Cardiac muscle cell (in vitro differentiated cells and primary cell): ENCODE results near the gene TNFRSF1A. TPM values are rescaled to one million over a fixed set of nuclear protein-coding genes. Genes with fewer than 3 reads are reported as not detected.

Source experiments
- DNase-seq, 2 donors: peaks; one replicate each; pipeline versions ENCODE4 v3.0.0 to v3.0.0-alpha.2; 2010 to 2017; ENCODE audit warnings: low read depth in 1 of 2, low spot score in 1 of 2
- H3K27ac ChIP-seq: fragments of 200-600 bp; sonication (generic); 2 replicates; pipeline ENCODE4 v1.5.1; 2016
- H3K27me3 ChIP-seq: fragments of 200-600 bp; sonication (generic); 2 replicates; pipeline ENCODE4 v1.6.0; 2016; ENCODE audit warnings: control low read depth
- H3K36me3 ChIP-seq: fragments of 200-600 bp; sonication (generic); 2 replicates; pipeline ENCODE4 v1.5.1; 2016; ENCODE audit warnings: control low read depth
- H3K4me1 ChIP-seq: fragments of 200-600 bp; sonication (generic); 2 replicates; pipeline ENCODE4 v1.8.1; 2017; ENCODE audit warnings: low read depth, mild to moderate bottlenecking, mixed run types
- H3K4me3 ChIP-seq: fragments of 200-600 bp; sonication (generic); 2 replicates; pipeline ENCODE4 v1.5.1; 2016; ENCODE audit warnings: mild to moderate bottlenecking
- H3K9me3 ChIP-seq: fragments of 200-600 bp; sonication (generic); 2 replicates; pipeline ENCODE4 v1.5.1; 2017; ENCODE audit warnings: low read depth, mild to moderate bottlenecking, control low read depth
- polyA plus RNA-seq: library from polyadenylated mRNA; unstranded; fragments of >200 nt; fragmentation: Nextera tagmentation; extraction: Ambion mirVana; gene quantifications from 2 replicates; pipeline ENCODE4 v1.2.1, GENCODE V29; 2016
- total RNA-seq: library from RNA; depleted of rRNA; stranded (reverse); fragments of >200 nt; gene quantifications from 2 replicates; pipeline ENCODE4 v1.2.3, GENCODE V29; 2016
- TF ChIP-seq, protein P1 (sequence below): IDR thresholded peaks from 2 replicates; pipeline ENCODE4 v1.5.1; 2012; ENCODE audit warnings: low read depth, mild to moderate bottlenecking, low read length

The TNFRSF1A gene
- total and polyA plus RNA-seq, 2 experiments from 2014 or later = 33.3 to 42.3 TPM

DNA sequence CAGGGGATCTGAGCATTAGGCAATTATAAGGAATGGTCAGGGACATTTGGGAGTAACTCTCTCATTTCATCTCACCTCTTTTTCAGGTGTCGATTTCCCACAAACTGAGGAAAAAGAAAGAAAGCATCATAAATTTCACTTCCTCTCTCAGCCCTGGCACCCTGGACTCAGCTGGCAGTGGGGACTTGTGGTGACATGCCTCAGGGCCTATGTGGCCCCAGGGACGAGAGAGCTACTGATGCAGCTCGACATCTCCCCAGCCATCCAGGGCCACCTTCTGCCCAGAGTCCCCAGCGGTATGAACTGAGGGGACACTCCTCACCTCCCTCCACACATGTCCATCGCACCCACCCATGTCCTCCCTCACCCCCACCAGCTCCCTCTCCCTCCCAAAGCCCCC, 11.7 kb downstream of the TNFRSF1A start:
- Histone ChIP-seq H3K27me3 (no peaks in the 10 kb centered on the region), H3K4me1 (peaks cover 12% of the 10 kb centered on the region), H3K9me3 (no peaks in the 10 kb centered on the region), H3K27ac (no peak overlapping the region), H3K4me3 (no peak overlapping the region), H3K36me3 (peaks cover 19% of the 10 kb centered on the region)
- no peak for DNase-seq
- TF ChIP-seq, protein P1, sequence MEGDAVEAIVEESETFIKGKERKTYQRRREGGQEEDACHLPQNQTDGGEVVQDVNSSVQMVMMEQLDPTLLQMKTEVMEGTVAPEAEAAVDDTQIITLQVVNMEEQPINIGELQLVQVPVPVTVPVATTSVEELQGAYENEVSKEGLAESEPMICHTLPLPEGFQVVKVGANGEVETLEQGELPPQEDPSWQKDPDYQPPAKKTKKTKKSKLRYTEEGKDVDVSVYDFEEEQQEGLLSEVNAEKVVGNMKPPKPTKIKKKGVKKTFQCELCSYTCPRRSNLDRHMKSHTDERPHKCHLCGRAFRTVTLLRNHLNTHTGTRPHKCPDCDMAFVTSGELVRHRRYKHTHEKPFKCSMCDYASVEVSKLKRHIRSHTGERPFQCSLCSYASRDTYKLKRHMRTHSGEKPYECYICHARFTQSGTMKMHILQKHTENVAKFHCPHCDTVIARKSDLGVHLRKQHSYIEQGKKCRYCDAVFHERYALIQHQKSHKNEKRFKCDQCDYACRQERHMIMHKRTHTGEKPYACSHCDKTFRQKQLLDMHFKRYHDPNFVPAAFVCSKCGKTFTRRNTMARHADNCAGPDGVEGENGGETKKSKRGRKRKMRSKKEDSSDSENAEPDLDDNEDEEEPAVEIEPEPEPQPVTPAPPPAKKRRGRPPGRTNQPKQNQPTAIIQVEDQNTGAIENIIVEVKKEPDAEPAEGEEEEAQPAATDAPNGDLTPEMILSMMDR = no peak

DNA sequence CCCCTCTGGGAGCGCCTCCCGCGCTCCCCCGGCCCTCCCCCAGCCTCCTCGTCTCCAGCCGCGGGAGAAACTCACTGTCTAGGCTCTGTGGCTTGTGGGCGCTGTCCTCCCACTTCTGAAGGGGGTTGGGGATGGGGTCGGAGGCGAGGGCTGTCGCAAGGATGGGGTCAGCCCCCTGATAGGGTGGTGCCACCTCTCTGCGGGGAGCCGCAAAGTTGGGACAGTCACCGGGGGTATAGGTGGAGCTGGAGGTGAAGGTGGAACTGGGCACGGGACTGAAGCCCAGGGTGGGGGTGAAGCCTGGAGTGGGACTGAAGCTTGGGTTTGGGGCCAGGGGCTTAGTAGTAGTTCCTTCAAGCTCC, 12.2 kb downstream of the TNFRSF1A start:
- Histone ChIP-seq H3K27me3 (no peaks in the 10 kb centered on the region), H3K36me3 (peaks cover 19% of the 10 kb centered on the region), H3K27ac (no peak overlapping the region), H3K9me3 (no peaks in the 10 kb centered on the region), H3K4me1 (peaks cover 11% of the 10 kb centered on the region), H3K4me3 (no peak overlapping the region)
- TF ChIP-seq, protein P1 = no peak
- DNase-seq = no peak

GRCh38 chr12:6328945-6329702, 12.8 kb downstream of the TNFRSF1A start:
- no peaks in the 10 kb centered on the region for H3K27me3 ChIP-seq
- no peak overlapping the region for H3K4me3 ChIP-seq
- no peak for DNase-seq
- peaks cover 13% of the 10 kb centered on the region for H3K4me1 ChIP-seq
- H3K27ac ChIP-seq = no peak overlapping the region
- TF ChIP-seq, protein P1 = no peak
- peaks cover 19% of the 10 kb centered on the region for H3K36me3 ChIP-seq
- H3K9me3 ChIP-seq = no peaks in the 10 kb centered on the region

DNA sequence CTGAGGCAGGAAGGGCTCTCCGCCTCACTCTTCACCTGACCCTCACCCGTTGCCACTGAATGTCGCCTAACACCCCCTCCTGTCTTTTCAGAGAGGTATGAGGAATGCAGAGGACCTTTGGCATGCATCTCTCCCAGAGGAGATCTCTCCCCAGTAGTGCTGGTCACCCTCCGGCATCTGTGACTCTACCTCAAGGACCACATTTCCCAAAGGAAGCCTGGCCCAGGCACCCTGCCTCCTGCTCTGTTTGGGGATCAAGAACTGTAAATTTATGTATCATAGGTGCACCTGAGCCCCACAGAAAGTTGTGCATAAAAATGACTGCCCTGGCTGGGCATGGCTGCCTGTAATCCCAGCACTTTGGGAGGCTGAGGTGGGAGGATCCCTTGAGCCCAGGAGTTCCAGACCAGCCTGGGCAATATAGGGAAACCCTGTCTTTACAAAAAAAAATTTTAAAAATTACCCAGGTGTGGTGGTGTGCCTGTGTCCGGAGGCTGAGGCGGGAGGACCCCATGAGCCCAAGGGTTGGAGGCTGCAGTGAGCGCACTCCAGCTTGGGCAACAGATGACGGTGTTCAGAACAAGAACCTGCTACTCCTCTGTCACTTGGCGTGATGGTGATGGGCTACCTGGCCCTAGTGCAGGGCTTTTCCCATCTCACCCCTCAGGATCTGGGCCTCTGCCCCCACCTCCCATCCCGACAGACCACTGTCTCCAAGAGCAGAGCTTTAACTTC, 13.7 kb downstream of the TNFRSF1A start:
- H3K27ac ChIP-seq = no peak overlapping the region
- H3K27me3 ChIP-seq = no peaks in the 10 kb centered on the region
- peaks cover 19% of the 10 kb centered on the region for H3K36me3 ChIP-seq
- H3K9me3 ChIP-seq = no peaks in the 10 kb centered on the region
- H3K4me3 ChIP-seq = no peak overlapping the region
- H3K4me1 ChIP-seq = peaks cover 19% of the 10 kb centered on the region
- TF ChIP-seq, protein P1 = no peak
- no peak for DNase-seq

DNA sequence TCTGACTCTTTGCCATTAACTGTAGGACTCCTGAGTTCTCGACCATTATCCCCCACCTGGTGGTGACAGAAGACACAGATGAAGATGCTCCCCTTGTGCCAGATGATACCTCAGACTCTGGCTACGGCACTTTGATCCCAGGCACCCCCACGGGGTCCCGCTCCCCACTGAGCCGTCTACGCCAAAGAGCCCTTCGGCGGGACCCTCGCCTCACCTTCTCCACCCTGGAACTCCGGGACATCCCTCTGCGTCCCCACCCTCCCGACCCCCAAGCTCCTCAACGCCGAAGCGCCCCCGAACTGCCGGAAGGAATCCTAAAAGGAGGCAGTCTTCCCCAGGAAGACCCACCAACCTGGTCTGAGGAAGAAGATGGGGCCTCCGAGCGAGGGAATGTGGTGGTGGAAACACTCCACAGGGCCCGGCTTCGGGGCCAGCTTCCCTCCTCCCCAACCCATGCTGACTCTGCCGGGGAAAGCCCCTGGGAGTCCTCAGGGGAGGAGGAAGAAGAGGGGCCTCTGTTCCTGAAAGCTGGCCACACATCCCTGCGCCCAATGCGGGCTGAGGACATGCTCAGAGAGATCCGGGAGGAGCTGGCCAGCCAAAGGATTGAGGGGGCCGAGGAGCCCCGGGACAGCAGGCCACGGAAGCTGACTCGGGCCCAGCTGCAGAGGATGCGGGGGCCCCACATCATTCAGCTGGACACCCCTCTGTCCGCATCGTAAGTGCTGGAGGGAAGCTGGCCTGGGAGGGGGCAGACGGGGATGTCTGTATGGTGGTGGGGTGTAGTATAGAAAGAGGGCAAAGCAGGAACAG, 14.4 kb downstream of the TNFRSF1A start:
- TF ChIP-seq, protein P1 = no peak
- no peak for DNase-seq
- Histone ChIP-seq H3K4me1 (peaks cover 23% of the 10 kb centered on the region), H3K27ac (no peak overlapping the region), H3K36me3 (peaks cover 11% of the 10 kb centered on the region), H3K27me3 (no peaks in the 10 kb centered on the region), H3K4me3 (no peak overlapping the region), H3K9me3 (no peaks in the 10 kb centered on the region)
